IMR-90 (cell line): Measurements from ENCODE around the gene RHEX. TPM values are rescaled to one million over a fixed set of nuclear protein-coding genes. Genes with fewer than 3 reads are reported as not detected.

Source experiments
- ATAC-seq: fragments of 200-7000 bp; cut with Tn5 transposase; 2 replicates; pipeline ENCODE4 v1.9.1; 2020; ENCODE audit warnings: low read depth, mild to moderate bottlenecking, moderate library complexity
- BruUV-seq: library from RNA; stranded (reverse); fragments of 400-500 nt; replicated peaks from 2 replicates; lab custom pipeline; 2021; lab: Mats Ljungman, UMichigan
- CTCF ChIA-PET: fragments of 300-600 bp; formaldehyde crosslinking; extraction: SDS; loops from one replicate; lab custom pipeline; 2021; ENCODE audit warnings: antibody characterized with exemption; lab: Yijun Ruan, JAX
- POLR2A ChIA-PET: fragments of 300-600 bp; sonication (Branson Sonifier 250); formaldehyde crosslinking; loops from one replicate; lab custom pipeline; 2022; ENCODE audit warnings: antibody characterized with exemption; ENCODE audit not compliant: unreplicated experiment; lab: Charles Lee
- DNase-seq: peaks from one replicate; pipeline ENCODE4 v3.0.0; 2013
- H2AFZ ChIP-seq: replicated peaks from 2 replicates; pipeline ENCODE3; 2013; ENCODE audit warnings: low read length, mild to moderate bottlenecking; ENCODE audit not compliant: poor library complexity
- H2AK5ac ChIP-seq: 2 replicates; pipeline ENCODE4 v1.6.1; 2013; ENCODE audit warnings: low read depth, low read length, inconsistent platforms
- H2AK9ac ChIP-seq: replicated peaks from 2 replicates; pipeline ENCODE3; 2013; ENCODE audit warnings: mild to moderate bottlenecking, low read depth, low read length, moderate library complexity; ENCODE audit not compliant: poor library complexity
- H2BK120ac ChIP-seq: 2 replicates; pipeline ENCODE4 v1.6.1; 2013; ENCODE audit warnings: low read depth, low read length, inconsistent platforms
- H2BK15ac ChIP-seq: 3 replicates; pipeline ENCODE4 v1.6.1; 2013; ENCODE audit warnings: low read depth, low read length, inconsistent platforms
- H2BK20ac ChIP-seq: 2 replicates; pipeline ENCODE4 v1.6.1; 2013; ENCODE audit warnings: low read depth, mild to moderate bottlenecking, inconsistent platforms, low read length, moderate library complexity
- H2BK5ac ChIP-seq: 2 replicates; pipeline ENCODE4 v1.6.1; 2013; ENCODE audit warnings: mild to moderate bottlenecking, low read depth, low read length, inconsistent platforms; ENCODE audit not compliant: poor library complexity, severe bottlenecking
- H3K14ac ChIP-seq: replicated peaks from 2 replicates; pipeline ENCODE4 v1.6.1; 2013; ENCODE audit warnings: low read depth, low read length, inconsistent platforms
- H3K18ac ChIP-seq: 2 replicates; pipeline ENCODE4 v1.6.1; 2013; ENCODE audit warnings: low read depth, low read length, control low read depth
- H3K23ac ChIP-seq: 2 replicates; pipeline ENCODE4 v1.6.1; 2013; ENCODE audit warnings: low read depth, low read length, inconsistent platforms
- H3K27ac ChIP-seq: 2 replicates; pipeline ENCODE4 v1.5.1; 2013; ENCODE audit warnings: mild to moderate bottlenecking, control low read depth, low read length; ENCODE audit not compliant: insufficient read depth
- H3K27me3 ChIP-seq: 2 replicates; pipeline ENCODE4 v1.6.1; 2013; ENCODE audit warnings: low read length; ENCODE audit not compliant: control insufficient read depth, insufficient read depth
- H3K36me3 ChIP-seq: 2 replicates; pipeline ENCODE4 v1.6.1; 2013; ENCODE audit warnings: low read length, mixed read lengths; ENCODE audit not compliant: control insufficient read depth, insufficient read depth
- H3K4ac ChIP-seq: 2 replicates; pipeline ENCODE4 v1.6.1; 2013; ENCODE audit warnings: low read depth, low read length, inconsistent platforms
- H3K4me1 ChIP-seq: 2 replicates; pipeline ENCODE4 v1.6.1; 2013; ENCODE audit warnings: low read length, mixed read lengths; ENCODE audit not compliant: control insufficient read depth, insufficient read depth
- H3K4me2 ChIP-seq: 2 replicates; pipeline ENCODE4 v1.6.1; 2013; ENCODE audit warnings: low read depth, mild to moderate bottlenecking, control low read depth, low read length, moderate library complexity
- H3K4me3 ChIP-seq: 2 replicates; pipeline ENCODE4 v1.5.1; 2013; ENCODE audit warnings: low read depth, mild to moderate bottlenecking, control low read depth, low read length, moderate library complexity; ENCODE audit not compliant: insufficient read depth
- H3K56ac ChIP-seq: 2 replicates; pipeline ENCODE4 v1.6.1; 2013; ENCODE audit warnings: low read length, inconsistent platforms; ENCODE audit not compliant: insufficient read depth; ENCODE audit errors: extremely low read depth
- H3K79me1 ChIP-seq, 2 experiments: 2 replicates each; pipeline ENCODE4 v1.6.1; 2013; ENCODE audit warnings: low read length in 2 of 2, inconsistent platforms in 1 of 2, low read depth in 1 of 2
- H3K9ac ChIP-seq: 2 replicates; pipeline ENCODE4 v1.6.1; 2013; ENCODE audit warnings: low read depth, low read length, control low read depth
- H3K9me1 ChIP-seq: 2 replicates; pipeline ENCODE4 v1.6.1; 2013; ENCODE audit warnings: low read length, inconsistent platforms; ENCODE audit not compliant: insufficient read depth
- H3K9me3 ChIP-seq: 2 replicates; pipeline ENCODE4 v1.6.1; 2013; ENCODE audit warnings: low read length; ENCODE audit not compliant: control insufficient read depth, insufficient read depth
- H4K20me1 ChIP-seq: 2 replicates; pipeline ENCODE4 v1.6.1; 2013; ENCODE audit warnings: low read length, inconsistent platforms; ENCODE audit not compliant: insufficient read depth
- H4K5ac ChIP-seq: 2 replicates; pipeline ENCODE4 v1.6.1; 2013; ENCODE audit warnings: mild to moderate bottlenecking, low read depth, low read length, control low read depth
- H4K8ac ChIP-seq, 2 experiments: 2 replicates each; pipeline ENCODE4 v1.6.1; 2013; ENCODE audit warnings: low read depth in 2 of 2, low read length in 2 of 2, control low read depth in 1 of 2, inconsistent platforms in 1 of 2
- H4K91ac ChIP-seq: 2 replicates; pipeline ENCODE4 v1.6.1; 2013; ENCODE audit warnings: low read depth, low read length, inconsistent platforms; ENCODE audit not compliant: insufficient read depth
- BHLHE40 ChIP-seq: fragments of 150-350 bp; IDR thresholded peaks from 2 replicates; pipeline ENCODE4 v1.6.1; 2016; ENCODE audit warnings: mild to moderate bottlenecking, low read depth, low read length
- CEBPB ChIP-seq: IDR thresholded peaks from 2 replicates; pipeline ENCODE4 v1.6.1; 2012; ENCODE audit warnings: low read depth, low read length, improper control_type of control experiment
- CHD1 ChIP-seq: IDR thresholded peaks from 2 replicates; pipeline ENCODE4 v1.6.1; 2012; ENCODE audit warnings: low read depth, low read length, improper control_type of control experiment
- CTCF ChIP-seq: conservative IDR thresholded peaks from 2 replicates; pipeline ENCODE4 v1.5.1; 2012; ENCODE audit warnings: mild to moderate bottlenecking, low read depth, low read length, improper control_type of control experiment
- ELK1 ChIP-seq: fragments of 150-350 bp; IDR thresholded peaks from 2 replicates; pipeline ENCODE4 v1.6.1; 2016; ENCODE audit warnings: low read depth, mild to moderate bottlenecking, low read length, moderate library complexity, borderline replicate concordance
- FOS ChIP-seq: fragments of 150-350 bp; IDR thresholded peaks from 2 replicates; pipeline ENCODE4 v1.6.1; 2016; ENCODE audit warnings: low read depth, low read length
- MAFK ChIP-seq: IDR thresholded peaks from 2 replicates; pipeline ENCODE4 v1.6.1; 2012; ENCODE audit warnings: low read depth, low read length, improper control_type of control experiment
- MAZ ChIP-seq: IDR thresholded peaks from 2 replicates; pipeline ENCODE4 v1.6.1; 2012; ENCODE audit warnings: low read depth, mild to moderate bottlenecking, low read length, improper control_type of control experiment, moderate library complexity, borderline replicate concordance
- MXI1 ChIP-seq: IDR thresholded peaks from 2 replicates; pipeline ENCODE4 v1.6.1; 2012; ENCODE audit warnings: low read depth, mild to moderate bottlenecking, low read length, moderate library complexity, borderline replicate concordance
- NFE2L2 ChIP-seq: fragments of 150-350 bp; IDR thresholded peaks from 2 replicates; pipeline ENCODE4 v1.6.1; 2016; ENCODE audit warnings: low read depth, mild to moderate bottlenecking, low read length
- POLR2A ChIP-seq: IDR thresholded peaks from 2 replicates; pipeline ENCODE4 v1.6.1; 2012; ENCODE audit warnings: mild to moderate bottlenecking, low read depth, low read length
- RAD21 ChIP-seq: IDR thresholded peaks from 2 replicates; pipeline ENCODE4 v1.6.1; 2012; ENCODE audit warnings: low read length, improper control_type of control experiment
- RCOR1 ChIP-seq: IDR thresholded peaks from 2 replicates; pipeline ENCODE4 v1.6.1; 2012; ENCODE audit warnings: mild to moderate bottlenecking, low read length, improper control_type of control experiment; ENCODE audit not compliant: insufficient replicate concordance
- RFX5 ChIP-seq: IDR thresholded peaks from 2 replicates; pipeline ENCODE4 v1.8.0; 2012; ENCODE audit warnings: low read depth, mild to moderate bottlenecking, low read length, moderate library complexity
- SMC3 ChIP-seq: fragments of 150-350 bp; IDR thresholded peaks from 2 replicates; pipeline ENCODE4 v1.6.1; 2016; ENCODE audit warnings: low read depth, mild to moderate bottlenecking, antibody characterized with exemption, low read length, moderate library complexity
- WGBS, 2 experiments: methylation state at CpG; one replicate each; pipeline versions ENCODE4 v1.1.5 to v1.1.7; 2013; ENCODE audit warnings: missing lambda C conversion rate in 2 of 2; ENCODE audit not compliant: insufficient read length in 1 of 2; ENCODE audit errors: extremely low coverage in 2 of 2; 5-methylcytosine and 5-hydroxymethylcytosine counted together
- dilution Hi-C: fragments of 300-500 bp; cut with HindIII; formaldehyde crosslinking; loops from one replicate; pipeline ENCODE4 v1.14.3; 2018; ENCODE audit warnings: low sequenced_read_pairs; ENCODE audit not compliant: unreplicated experiment
- in situ Hi-C: fragments of 300-500 bp; cut with MboI; formaldehyde crosslinking; loops from 3 replicates; pipeline ENCODE4 v1.14.3; 2019; ENCODE audit warnings: low sequenced_read_pairs, inconsistent platforms, mixed read lengths
- intact Hi-C: fragments of 100-400 bp; cut with micrococcal nuclease; formaldehyde crosslinking; loops from 2 replicates; pipeline ENCODE4 v1.10.0; 2022
- polyA plus RNA-seq, 3 experiments: library from polyadenylated mRNA; depleted of rRNA; stranded (reverse); fragments of >200 nt; gene quantifications; 2 replicates each; pipeline ENCODE4 v1.2.3, GENCODE V29; 2012; ENCODE audit warnings: low replicate concordance in 1 of 3
- total RNA-seq: library from RNA; depleted of rRNA; stranded (reverse); fragments of >200 nt; gene quantifications from 2 replicates; pipeline ENCODE4 v1.2.3, GENCODE V29; 2012
- TF ChIP-seq, protein P1 (sequence below): fragments of 150-350 bp; IDR thresholded peaks from 2 replicates; pipeline ENCODE4 v1.6.1; 2017; ENCODE audit warnings: mild to moderate bottlenecking, antibody characterized with exemption, low read length, low read depth

RHEX gene
- total and polyA plus RNA-seq, 2 of the 4 experiments (the other 2 are of a cell fraction) = not detected

DNA sequence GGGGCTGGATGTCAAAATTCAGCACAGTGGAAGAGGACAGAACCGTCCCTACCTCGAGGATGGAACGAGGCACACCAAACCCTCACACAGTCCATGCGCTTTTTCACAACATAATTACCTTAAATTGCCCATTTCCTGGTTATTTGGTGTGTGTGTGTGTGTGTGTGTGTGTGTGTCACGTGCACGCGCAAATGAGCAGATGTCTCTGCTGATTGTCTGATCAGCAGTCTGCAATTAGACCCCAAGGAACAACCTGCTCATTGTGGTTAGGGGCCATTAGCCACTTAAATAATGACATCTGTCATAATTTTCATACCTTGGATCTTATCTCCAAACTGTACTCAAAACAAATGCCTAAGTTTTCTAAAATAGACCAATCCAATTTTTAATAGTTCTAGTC, 41.1 kb downstream of the RHEX start:
- POLR2A ChIA-PET = no interaction called here
- ATAC-seq (no peak), DNase-seq (no peak)
- CTCF ChIA-PET = no interaction called here
- H3K36me3 ChIP-seq = no peaks in the 10 kb centered on the region
- peaks cover 37% of the 10 kb centered on the region for H3K27me3 ChIP-seq
- no peak overlapping the region for H2BK5ac ChIP-seq
- in situ Hi-C loops = no loop called here
- H3K4me3 ChIP-seq = no peak overlapping the region
- no peaks in the 10 kb centered on the region for H3K9me1 ChIP-seq
- no peak overlapping the region for H2AK9ac ChIP-seq
- no peak overlapping the region for H2AFZ ChIP-seq
- H3K14ac ChIP-seq = no peak overlapping the region
- no peak overlapping the region for H2BK20ac ChIP-seq
- no CpG with 5 or more reads among the region's 7 CpGs for WGBS, 2 experiments
- no peak overlapping the region for H3K23ac ChIP-seq
- no peak overlapping the region for H3K4ac ChIP-seq
- no peak overlapping the region for H4K91ac ChIP-seq
- H4K8ac ChIP-seq = no peak overlapping the region
- no peaks in the 10 kb centered on the region for H3K4me1 ChIP-seq
- H4K20me1 ChIP-seq = no peaks in the 10 kb centered on the region
- H4K5ac ChIP-seq = no peak overlapping the region
- no peak overlapping the region for H3K18ac ChIP-seq
- dilution Hi-C loops = no loop called here
- no peak overlapping the region for H2AK5ac ChIP-seq
- H2BK15ac ChIP-seq = no peak overlapping the region
- no peak overlapping the region for H3K27ac ChIP-seq
- no peak overlapping the region for H3K9ac ChIP-seq
- no peak overlapping the region for H3K4me2 ChIP-seq
- H3K56ac ChIP-seq = no peak overlapping the region
- H2BK120ac ChIP-seq = no peak overlapping the region
- intact Hi-C loops = no loop called here
- BruUV-seq = no TSS peak
- H3K9me3 ChIP-seq = no peaks in the 10 kb centered on the region
- H3K79me1 ChIP-seq = no peaks in the 10 kb centered on the region
- TF ChIP-seq, protein P1, sequence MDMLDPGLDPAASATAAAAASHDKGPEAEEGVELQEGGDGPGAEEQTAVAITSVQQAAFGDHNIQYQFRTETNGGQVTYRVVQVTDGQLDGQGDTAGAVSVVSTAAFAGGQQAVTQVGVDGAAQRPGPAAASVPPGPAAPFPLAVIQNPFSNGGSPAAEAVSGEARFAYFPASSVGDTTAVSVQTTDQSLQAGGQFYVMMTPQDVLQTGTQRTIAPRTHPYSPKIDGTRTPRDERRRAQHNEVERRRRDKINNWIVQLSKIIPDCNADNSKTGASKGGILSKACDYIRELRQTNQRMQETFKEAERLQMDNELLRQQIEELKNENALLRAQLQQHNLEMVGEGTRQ = no peak
- no peak for TF ChIP-seq RFX5
- no peak for TF ChIP-seq NFE2L2
- TF ChIP-seq RAD21 = no peak
- TF ChIP-seq MAZ = no peak
- TF ChIP-seq CEBPB = no peak
- TF ChIP-seq BHLHE40 = no peak
- no peak for TF ChIP-seq FOS
- no peak for TF ChIP-seq POLR2A
- TF ChIP-seq SMC3 = no peak
- no peak for TF ChIP-seq MXI1
- no peak for TF ChIP-seq CTCF
- TF ChIP-seq MAFK = no peak
- TF ChIP-seq RCOR1 = no peak
- TF ChIP-seq CHD1 = no peak
- TF ChIP-seq ELK1 = no peak
